Stimulated activated CD4-positive, alpha-beta T cell treated with anti-CD3 and anti-CD28 coated beads, Interleukin-15, amount 100 ng/mL, for 1 hour (primary cell): Measurements from ENCODE around the gene CYLC1.

Experiments used
- DNase-seq, 2 donors: peaks; one replicate each; pipeline ENCODE4 v3.0.0-alpha.2; 2020; ENCODE audit warnings: low read depth in 1 of 2, low spot score in 1 of 2

The CYLC1 gene, protein sequence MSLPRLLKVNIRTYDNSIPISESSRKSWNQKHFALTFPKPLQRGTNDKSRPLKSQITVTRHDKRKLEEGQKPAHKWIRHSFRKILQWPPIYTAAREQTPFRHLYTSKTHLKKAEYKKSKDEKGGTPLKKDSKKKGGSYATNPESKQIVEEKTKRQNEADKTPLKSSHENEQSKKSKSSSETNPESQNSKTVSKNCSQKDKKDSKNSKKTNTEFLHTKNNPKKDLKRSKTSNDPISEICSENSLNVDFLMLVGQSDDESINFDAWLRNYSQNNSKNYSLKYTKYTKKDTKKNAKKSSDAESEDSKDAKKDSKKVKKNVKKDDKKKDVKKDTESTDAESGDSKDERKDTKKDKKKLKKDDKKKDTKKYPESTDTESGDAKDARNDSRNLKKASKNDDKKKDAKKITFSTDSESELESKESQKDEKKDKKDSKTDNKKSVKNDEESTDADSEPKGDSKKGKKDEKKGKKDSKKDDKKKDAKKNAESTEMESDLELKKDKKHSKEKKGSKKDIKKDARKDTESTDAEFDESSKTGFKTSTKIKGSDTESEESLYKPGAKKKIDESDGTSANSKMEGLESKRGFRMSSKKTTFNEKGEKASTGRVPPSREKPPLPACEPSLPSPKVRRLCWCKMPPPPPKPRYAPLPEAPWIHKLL

DNA sequence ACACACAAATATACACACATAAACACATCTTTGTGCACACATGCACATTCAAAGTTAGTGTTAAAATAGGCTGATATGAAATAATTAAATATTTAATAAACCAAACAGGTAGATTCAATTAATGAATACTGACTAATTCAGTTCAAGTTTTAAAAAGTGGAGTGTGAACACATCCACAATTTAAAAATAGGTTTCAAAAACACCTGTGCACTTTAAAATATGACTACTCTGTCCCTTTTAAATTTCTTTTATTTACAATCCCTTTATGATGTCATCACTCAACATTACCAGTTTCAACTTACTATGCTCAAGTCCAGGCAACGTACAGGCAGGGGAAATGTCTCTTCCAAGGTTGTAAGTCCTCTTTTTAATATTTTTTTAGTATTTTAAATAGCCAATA lies at the start of gene CYLC1:
TSS of gene CYLC1 (plus strand) at position 301 of the 400 bp plus-strand sequence. CDS start at position 338, 37 bp downstream.
- DNase-seq = no peak

GRCh38 chrX:83819304-83819703 lies 41.6 kb upstream of the CYLC1 start:
- no peak for DNase-seq

GRCh38 chrX:83829874-83830273 lies 31.1 kb upstream of the CYLC1 start:
- no peak for DNase-seq

DNA sequence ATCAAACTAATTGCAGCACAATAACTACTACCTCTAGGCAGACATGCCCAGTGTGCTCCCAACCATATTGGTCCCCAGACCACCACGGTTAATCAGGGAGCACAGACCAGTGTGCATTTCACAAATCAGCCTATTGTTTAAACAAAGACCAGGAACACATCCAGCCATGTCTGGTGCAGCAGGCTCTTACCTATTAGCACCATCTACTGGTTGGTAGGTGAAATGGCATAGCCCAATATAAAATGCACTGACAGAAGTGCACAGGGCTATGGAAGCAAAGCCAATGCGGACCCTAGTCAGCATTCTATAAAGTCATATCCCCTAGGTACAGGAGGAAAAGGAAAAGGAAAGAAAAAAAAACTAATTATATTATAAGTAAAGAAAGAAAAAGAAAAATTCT lies 15.5 kb upstream of the CYLC1 start:
- DNase-seq = no peak

- no peak for DNase-seq
These were observed 13.6 kb upstream of the CYLC1 start for GRCh38 chrX:83847339-83847738.

GRCh38 chrX:83888585-83888984 lies 27.6 kb downstream of the CYLC1 start:
- DNase-seq = no peak

DNA sequence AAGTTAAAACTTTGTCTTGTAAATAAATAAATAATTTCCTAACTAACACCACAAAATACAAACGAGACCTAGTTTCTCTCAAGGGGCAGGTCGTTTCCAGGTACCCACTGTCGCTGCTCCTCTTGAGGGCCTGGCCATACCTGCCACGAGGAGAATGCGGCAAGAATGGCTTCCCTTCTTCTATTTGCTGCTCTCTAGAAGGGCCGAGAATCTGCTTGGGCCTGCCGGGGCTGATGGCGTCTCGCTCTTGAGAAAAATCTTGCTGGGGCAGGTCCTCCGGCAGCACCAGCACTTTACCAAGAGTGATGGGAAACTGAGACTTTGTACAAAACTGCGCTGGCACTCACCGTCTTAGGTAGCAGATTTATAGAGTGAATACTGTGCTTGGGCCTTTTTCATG lies 31.5 kb downstream of the CYLC1 start:
- no peak for DNase-seq

GRCh38 chrX:83906921-83907320 lies 46.0 kb downstream of the CYLC1 start:
- no peak for DNase-seq

DNA sequence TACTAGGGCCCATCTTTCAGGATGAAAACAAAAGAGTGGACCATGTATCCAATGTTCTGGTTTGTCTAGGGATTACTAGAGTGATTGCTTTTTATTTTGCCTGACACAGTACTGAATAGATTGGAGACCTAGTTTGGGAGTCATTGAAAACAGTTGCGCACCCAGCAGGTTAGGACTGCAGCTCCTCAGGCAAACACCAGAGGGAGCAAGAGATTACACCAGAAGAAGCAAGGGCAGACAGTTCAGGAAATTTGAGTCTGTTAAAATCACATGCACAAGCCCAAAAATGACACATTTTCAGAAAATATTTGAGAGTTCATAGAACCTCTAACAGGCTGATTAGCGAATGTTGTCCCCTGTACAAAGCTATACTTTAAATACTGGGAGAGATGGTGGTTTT lies 55.6 kb downstream of the CYLC1 start:
- DNase-seq = no peak

- no peak for DNase-seq
These were observed 73.3 kb downstream of the CYLC1 start for GRCh38 chrX:83934220-83934619.
